Smooth muscle cell (in vitro differentiated cells): ENCODE results near the gene SERTAD1. TPM values are rescaled to one million over a fixed set of nuclear protein-coding genes. Genes with fewer than 3 reads are reported as not detected.

ENCODE experiments used
- DNase-seq: peaks from one replicate; lab custom pipeline; 2025; ENCODE audit not compliant: unreplicated experiment; lab: John Stamatoyannopoulos, UW
- H2AFZ ChIP-seq: fragments of 200-600 bp; sonication (generic); 2 replicates; pipeline ENCODE4 v1.6.0; 2016; ENCODE audit warnings: antibody characterized with exemption, low read depth, mild to moderate bottlenecking
- H3F3A ChIP-seq: fragments of 200-600 bp; sonication (generic); 2 replicates; pipeline ENCODE4 v1.6.0; 2017; ENCODE audit warnings: antibody characterized with exemption, low read depth
- H3K27ac ChIP-seq: fragments of 200-600 bp; sonication (generic); 2 replicates; pipeline ENCODE4 v1.5.1; 2016; ENCODE audit warnings: low read depth, mild to moderate bottlenecking
- H3K27me3 ChIP-seq: fragments of 200-600 bp; sonication (generic); 2 replicates; pipeline ENCODE4 v1.6.1; 2016; ENCODE audit warnings: low read depth, mild to moderate bottlenecking
- H3K36me3 ChIP-seq: fragments of 200-600 bp; sonication (generic); 2 replicates; pipeline ENCODE4 v1.5.1; 2016; ENCODE audit warnings: low read depth
- H3K4me1 ChIP-seq: fragments of 200-600 bp; sonication (generic); 2 replicates; pipeline ENCODE4 v1.5.1; 2016; ENCODE audit warnings: low read depth
- H3K4me2 ChIP-seq: fragments of 200-600 bp; sonication (generic); 2 replicates; pipeline ENCODE4 v1.6.0; 2016; ENCODE audit warnings: mild to moderate bottlenecking
- H3K4me3 ChIP-seq: fragments of 200-600 bp; sonication (generic); 2 replicates; pipeline ENCODE4 v1.5.1; 2016; ENCODE audit warnings: mild to moderate bottlenecking
- H3K79me2 ChIP-seq: fragments of 200-600 bp; sonication (generic); 2 replicates; pipeline ENCODE4 v1.6.0; 2016; ENCODE audit warnings: low read depth, mild to moderate bottlenecking
- H3K9ac ChIP-seq: fragments of 200-600 bp; sonication (generic); 2 replicates; pipeline ENCODE4 v1.6.0; 2016; ENCODE audit warnings: low read depth
- H3K9me3 ChIP-seq: fragments of 200-600 bp; sonication (generic); replicated peaks from 2 replicates; pipeline ENCODE4 v1.5.1; 2016; ENCODE audit warnings: low read depth
- H4K20me1 ChIP-seq: fragments of 200-600 bp; sonication (generic); 2 replicates; pipeline ENCODE4 v1.6.0; 2016; ENCODE audit warnings: low read depth
- CTCF ChIP-seq: fragments of 200-600 bp; sonication (generic); IDR thresholded peaks from 2 replicates; pipeline ENCODE4 v1.5.1; 2017; ENCODE audit warnings: borderline replicate concordance, mild to moderate bottlenecking, antibody characterized with exemption; ENCODE audit not compliant: insufficient read depth, poor library complexity, severe bottlenecking
- WGBS: methylation state at CpG from one replicate; pipeline ENCODE4 v1.1.7; 2016; ENCODE audit warnings: low lambda C conversion rate; 5-methylcytosine and 5-hydroxymethylcytosine counted together
- polyA plus RNA-seq: library from polyadenylated mRNA; unstranded; fragments of >200 nt; fragmentation: Nextera tagmentation; extraction: Ambion mirVana; gene quantifications from 2 replicates; pipeline ENCODE4 v1.2.1, GENCODE V29; 2016
- total RNA-seq: library from RNA; depleted of rRNA; stranded (reverse); fragments of >200 nt; gene quantifications from 2 replicates; pipeline ENCODE4 v1.2.3, GENCODE V29; 2014

SERTAD1 gene
- total and polyA plus RNA-seq, 2 experiments from 2014 or later: 44.0 to 67.2 TPM

- Histone ChIP-seq H3K4me1 (peaks cover 4% of the 10 kb centered on the region), H3K27me3 (peaks cover 14% of the 10 kb centered on the region), H3F3A (no peaks in the 10 kb centered on the region), H3K9me3 (no peaks in the 10 kb centered on the region), H3K9ac (no peak overlapping the region), H3K79me2 (no peaks in the 10 kb centered on the region), H3K4me2 (peak overlapping the region; percentile 88), H2AFZ (no peak overlapping the region), H4K20me1 (no peaks in the 10 kb centered on the region), H3K4me3 (peak overlapping the region; percentile 41), H3K27ac (no peak overlapping the region), H3K36me3 (no peaks in the 10 kb centered on the region)
- WGBS: 55% methylated on average over 32 of the region's 48 CpGs
- no peak for DNase-seq
- no peak for TF ChIP-seq CTCF
Observed at GRCh38 chr19:40466219-40466984, 40.6 kb upstream of the SERTAD1 start.

GRCh38 chr19:40465557-40466218, 39.9 kb upstream of the SERTAD1 start, which contains the start of gene BLVRB:
TSS of gene BLVRB (minus strand) at chr19:40465745. CDS start at chr19:40465688, 57 bp downstream.
- Histone ChIP-seq H3K4me1 (peaks cover 4% of the 10 kb centered on the region), H3K27ac (peak within 1 kb of the TSS; percentile 56), H3K79me2 (no peaks in the 10 kb centered on the region), H3K9me3 (no peaks in the 10 kb centered on the region), H3F3A (no peaks in the 10 kb centered on the region), H3K4me2 (peak within 1 kb of the TSS; percentile 88), H3K36me3 (no peaks in the 10 kb centered on the region), H3K4me3 (peak within 1 kb of the TSS; percentile 57), H2AFZ (peak within 1 kb of the TSS; percentile 78), H3K9ac (peak within 1 kb of the TSS; percentile 47), H3K27me3 (peaks cover 14% of the 10 kb centered on the region), H4K20me1 (no peaks in the 10 kb centered on the region)
- 2% methylated on average over 42 of the region's 54 CpGs for WGBS
- no peak for TF ChIP-seq CTCF
- DNase-seq: peak; percentile 97

GRCh38 chr19:40465025-40465556, 39.3 kb upstream of the SERTAD1 start:
- H3K4me1 ChIP-seq: peaks cover 4% of the 10 kb centered on the region
- DNase-seq: no peak
- peak overlapping the region; percentile 78 for H2AFZ ChIP-seq
- 17% methylated on average over 11 of the region's 11 CpGs for WGBS
- H3K4me2 ChIP-seq: peak overlapping the region; percentile 88
- H3K9me3 ChIP-seq: no peaks in the 10 kb centered on the region
- H3K4me3 ChIP-seq: peak overlapping the region; percentile 57
- peak overlapping the region; percentile 56 for H3K27ac ChIP-seq
- H3K36me3 ChIP-seq: no peaks in the 10 kb centered on the region
- peaks cover 14% of the 10 kb centered on the region for H3K27me3 ChIP-seq
- TF ChIP-seq CTCF: no peak
- no peaks in the 10 kb centered on the region for H3K79me2 ChIP-seq
- H4K20me1 ChIP-seq: no peaks in the 10 kb centered on the region
- H3K9ac ChIP-seq: peak overlapping the region; percentile 47
- no peaks in the 10 kb centered on the region for H3F3A ChIP-seq
